Nephron progenitor cell (in vitro differentiated cells): ENCODE measurements around the gene CKM.

Experiments
- DNase-seq: peaks from one replicate; pipeline ENCODE4 v3.0.0; 2021
- H3K27ac Mint-ChIP-seq: 2 replicates; pipeline ENCODE4 v1.8.0; 2021; ENCODE audit warnings: mild to moderate bottlenecking, moderate library complexity, mixed read lengths
- H3K27me3 Mint-ChIP-seq: 2 replicates; pipeline ENCODE4 v1.8.0; 2021; ENCODE audit warnings: mild to moderate bottlenecking, low read depth, mixed read lengths; ENCODE audit not compliant: poor library complexity
- H3K36me3 Mint-ChIP-seq: 2 replicates; pipeline ENCODE4 v1.8.0; 2021; ENCODE audit warnings: low read depth, mixed read lengths
- H3K4me1 Mint-ChIP-seq: 2 replicates; pipeline ENCODE4 v1.8.0; 2021; ENCODE audit warnings: mixed read lengths
- H3K4me3 Mint-ChIP-seq: 2 replicates; pipeline ENCODE4 v1.8.0; 2021; ENCODE audit warnings: mild to moderate bottlenecking, moderate library complexity, mixed read lengths
- H3K9me3 Mint-ChIP-seq: 2 replicates; pipeline ENCODE4 v1.8.0; 2021; ENCODE audit warnings: mild to moderate bottlenecking, moderate library complexity, mixed read lengths
- TF ChIP-seq, protein P1 (sequence below): fragments of 200-600 bp; sonication (generic); IDR thresholded peaks from 2 replicates; pipeline ENCODE4 v1.5.0; 2021; ENCODE audit warnings: antibody characterized with exemption

CKM gene

DNA sequence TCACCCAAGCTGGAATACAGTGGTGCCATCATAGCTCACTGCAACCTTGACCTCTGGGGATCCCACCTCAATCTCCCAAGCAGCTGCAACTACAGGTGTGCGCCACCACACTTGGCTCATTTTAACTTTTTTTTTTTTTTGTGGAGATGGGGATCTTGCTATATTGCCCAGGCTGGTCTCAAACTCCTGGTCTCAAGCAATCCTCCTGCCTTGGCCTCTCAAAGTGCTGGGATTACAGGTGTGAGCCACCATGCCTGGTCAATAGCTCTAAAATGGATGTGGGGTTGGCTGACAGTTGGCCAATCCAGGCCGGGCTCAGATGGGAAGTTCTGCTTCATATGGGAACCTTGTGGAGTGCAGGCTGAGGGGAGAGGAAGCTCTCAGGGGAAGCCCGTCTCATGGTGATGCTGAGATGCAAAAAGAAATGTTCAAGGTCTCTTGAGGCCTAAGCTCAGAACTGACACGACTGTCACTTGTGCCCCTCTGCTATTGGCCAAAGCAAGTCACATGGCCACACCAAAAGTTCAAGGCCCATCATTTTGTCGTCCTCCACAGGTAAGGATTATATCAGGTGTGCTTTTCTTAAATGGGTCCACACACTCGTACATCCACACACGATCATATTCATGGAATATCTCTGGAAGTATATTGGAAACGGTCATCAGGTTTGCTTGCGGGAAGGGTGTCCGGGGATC lies 11.1 kb upstream of the CKM start:
- DNase-seq, result no peak
- no peak overlapping the region for H3K4me3 Mint-ChIP-seq
- peaks cover 4% of the 10 kb centered on the region for H3K4me1 Mint-ChIP-seq
- TF ChIP-seq, protein P1, sequence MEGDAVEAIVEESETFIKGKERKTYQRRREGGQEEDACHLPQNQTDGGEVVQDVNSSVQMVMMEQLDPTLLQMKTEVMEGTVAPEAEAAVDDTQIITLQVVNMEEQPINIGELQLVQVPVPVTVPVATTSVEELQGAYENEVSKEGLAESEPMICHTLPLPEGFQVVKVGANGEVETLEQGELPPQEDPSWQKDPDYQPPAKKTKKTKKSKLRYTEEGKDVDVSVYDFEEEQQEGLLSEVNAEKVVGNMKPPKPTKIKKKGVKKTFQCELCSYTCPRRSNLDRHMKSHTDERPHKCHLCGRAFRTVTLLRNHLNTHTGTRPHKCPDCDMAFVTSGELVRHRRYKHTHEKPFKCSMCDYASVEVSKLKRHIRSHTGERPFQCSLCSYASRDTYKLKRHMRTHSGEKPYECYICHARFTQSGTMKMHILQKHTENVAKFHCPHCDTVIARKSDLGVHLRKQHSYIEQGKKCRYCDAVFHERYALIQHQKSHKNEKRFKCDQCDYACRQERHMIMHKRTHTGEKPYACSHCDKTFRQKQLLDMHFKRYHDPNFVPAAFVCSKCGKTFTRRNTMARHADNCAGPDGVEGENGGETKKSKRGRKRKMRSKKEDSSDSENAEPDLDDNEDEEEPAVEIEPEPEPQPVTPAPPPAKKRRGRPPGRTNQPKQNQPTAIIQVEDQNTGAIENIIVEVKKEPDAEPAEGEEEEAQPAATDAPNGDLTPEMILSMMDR, result no peak
- no peaks in the 10 kb centered on the region for H3K36me3 Mint-ChIP-seq
- H3K27me3 Mint-ChIP-seq, result peaks cover 16% of the 10 kb centered on the region
- no peaks in the 10 kb centered on the region for H3K9me3 Mint-ChIP-seq
- peak overlapping the region; percentile 73 for H3K27ac Mint-ChIP-seq

DNA sequence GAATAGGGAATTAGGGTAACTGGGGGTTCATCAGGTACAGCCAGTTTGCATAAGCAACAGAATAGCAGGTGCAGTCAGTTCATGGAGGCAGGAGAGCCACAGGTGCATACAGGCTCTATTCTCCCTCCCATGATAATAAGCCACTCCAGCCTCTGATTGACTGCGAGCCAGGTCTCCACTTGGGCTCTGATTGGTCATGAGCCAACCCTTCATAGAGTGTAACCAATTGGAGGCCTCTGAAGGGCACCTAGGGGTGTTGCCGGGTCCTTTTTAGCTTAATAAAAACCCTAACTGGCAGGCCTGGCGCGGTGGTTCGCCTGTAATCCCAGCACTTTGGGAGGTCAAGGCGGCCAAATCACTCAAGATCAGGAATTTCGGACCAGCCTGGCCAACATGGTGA lies 8.7 kb upstream of the CKM start:
- peaks cover 2% of the 10 kb centered on the region for H3K27me3 Mint-ChIP-seq
- no peak overlapping the region for H3K27ac Mint-ChIP-seq
- no peak overlapping the region for H3K4me3 Mint-ChIP-seq
- no peak for DNase-seq
- TF ChIP-seq, protein P1, result no peak
- H3K4me1 Mint-ChIP-seq, result peaks cover 20% of the 10 kb centered on the region
- H3K9me3 Mint-ChIP-seq, result no peaks in the 10 kb centered on the region
- H3K36me3 Mint-ChIP-seq, result no peaks in the 10 kb centered on the region

DNA sequence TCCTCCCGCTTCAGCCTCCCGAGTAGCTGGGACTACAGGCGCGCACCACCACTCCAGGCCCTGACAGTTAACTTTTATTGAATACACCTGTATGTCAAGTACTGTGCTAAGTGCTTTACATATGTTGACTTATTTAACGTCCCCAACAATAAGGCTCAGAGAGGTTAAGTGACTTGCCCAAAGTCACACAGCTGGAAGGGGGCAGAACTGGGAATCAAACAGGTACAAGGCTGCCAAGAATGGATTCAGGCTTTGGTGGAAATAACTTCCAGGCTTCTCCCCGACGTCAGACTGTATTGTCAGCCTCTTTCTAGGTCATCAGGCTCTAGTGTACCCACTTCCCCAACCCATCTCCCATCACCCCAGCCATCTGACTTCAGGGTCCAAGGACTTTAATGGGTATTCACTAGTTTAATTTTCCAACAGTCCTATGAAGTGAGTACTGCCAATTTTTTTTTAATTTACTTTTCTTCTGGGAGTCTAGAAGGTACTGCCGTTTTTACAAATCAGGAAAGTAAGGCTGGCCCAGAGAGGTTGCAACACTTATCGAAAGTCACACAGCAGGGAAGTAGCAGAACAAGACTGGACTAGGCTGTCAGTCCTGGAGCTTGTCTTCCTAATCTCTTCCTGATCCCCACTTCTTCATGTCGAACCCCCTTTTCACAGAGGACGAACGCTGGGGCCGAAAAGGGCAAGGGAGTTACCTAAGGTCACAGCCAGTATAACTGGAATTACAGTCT lies 4.9 kb upstream of the CKM start:
- Mint-ChIP-seq H3K4me3 (no peak overlapping the region), H3K27me3 (peaks cover 12% of the 10 kb centered on the region), H3K27ac (no peak overlapping the region), H3K4me1 (peaks cover 37% of the 10 kb centered on the region), H3K36me3 (no peaks in the 10 kb centered on the region), H3K9me3 (no peaks in the 10 kb centered on the region)
- TF ChIP-seq, protein P1, result no peak
- DNase-seq, result no peak

DNA sequence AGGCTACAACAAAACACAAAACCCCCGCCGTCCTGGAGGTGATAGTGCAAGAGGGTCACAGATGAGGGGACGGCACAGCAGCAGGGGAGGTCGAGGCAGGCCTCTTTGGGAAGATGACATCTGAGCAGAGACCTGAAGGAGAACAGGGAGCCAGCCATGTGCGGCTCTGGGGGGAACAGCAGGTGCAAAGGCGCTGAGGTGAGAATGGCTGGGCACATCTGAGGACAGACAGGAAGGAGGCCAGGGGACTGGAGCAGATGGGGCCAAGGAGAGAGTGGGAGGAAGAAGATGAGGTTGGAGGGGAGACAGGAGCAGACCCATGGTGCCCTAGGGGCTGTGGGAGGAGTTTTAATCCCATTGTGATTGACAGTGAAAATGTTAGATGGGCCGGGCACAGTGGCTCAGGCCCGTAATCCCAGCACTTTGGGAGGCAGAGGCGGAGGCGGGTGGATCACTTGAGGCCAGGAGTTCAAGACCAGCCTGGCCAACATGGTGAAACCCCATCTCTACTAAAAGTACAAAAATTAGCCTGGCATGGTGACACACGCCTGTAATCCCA lies 1.8 kb upstream of the CKM start:
- DNase-seq, result no peak
- Mint-ChIP-seq H3K9me3 (no peaks in the 10 kb centered on the region), H3K4me3 (peak overlapping the region; percentile 58), H3K27me3 (peaks cover 18% of the 10 kb centered on the region), H3K36me3 (no peaks in the 10 kb centered on the region), H3K27ac (no peak overlapping the region), H3K4me1 (peaks cover 43% of the 10 kb centered on the region)
- TF ChIP-seq, protein P1, result no peak

DNA sequence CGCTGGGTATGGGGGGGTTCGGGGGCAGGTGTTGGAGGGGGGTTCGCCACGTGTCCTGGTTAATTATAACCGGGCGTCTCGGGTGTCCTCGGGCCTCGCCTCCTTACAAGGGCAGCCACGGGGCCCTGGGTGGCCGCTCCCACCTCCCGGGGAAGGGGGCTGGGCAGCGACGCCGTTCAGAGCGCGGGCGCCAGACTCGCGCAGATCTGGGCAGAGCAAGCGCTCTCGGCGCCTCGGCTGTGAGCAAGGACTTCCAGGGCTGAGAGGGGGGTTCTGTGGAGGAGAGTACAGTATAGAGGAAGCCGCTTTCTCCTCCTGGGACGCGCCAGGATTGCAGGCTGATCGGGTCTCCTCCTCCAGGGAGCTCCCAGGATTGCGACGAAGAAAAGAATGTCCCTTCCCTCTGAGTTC lies 1.0 kb upstream of the CKM start:
- H3K4me1 Mint-ChIP-seq, result peaks cover 43% of the 10 kb centered on the region
- TF ChIP-seq, protein P1, result no peak
- H3K36me3 Mint-ChIP-seq, result no peaks in the 10 kb centered on the region
- no peak overlapping the region for H3K27ac Mint-ChIP-seq
- H3K4me3 Mint-ChIP-seq, result peak overlapping the region; percentile 58
- peaks cover 20% of the 10 kb centered on the region for H3K27me3 Mint-ChIP-seq
- peak; percentile 55 for DNase-seq
- H3K9me3 Mint-ChIP-seq, result no peaks in the 10 kb centered on the region
